Prostate gland (tissue), 2 donors: ENCODE results near the gene TBL2.

ENCODE experiments used
- CTCF ChIP-seq, 4 experiments: fragments of 200-600 bp in 2 of 4; fragments of 450-650 bp in 2 of 4; sonication (generic) in 2 of 4; IDR thresholded peaks; 1 replicate in 3 of 4; 2 replicates in 1 of 4; pipeline ENCODE4 v1.5.1; 2016 to 2019; ENCODE audit warnings: antibody characterized with exemption in 4 of 4, mild to moderate bottlenecking in 2 of 4, moderate library complexity in 2 of 4
- POLR2A ChIP-seq: fragments of 450-650 bp; IDR thresholded peaks from one replicate; pipeline ENCODE4 v1.6.1; 2016; ENCODE audit warnings: antibody characterized with exemption, mild to moderate bottlenecking
- POLR2AphosphoS5 ChIP-seq: sonication (generic); formaldehyde crosslinking; IDR thresholded peaks from one replicate; pipeline ENCODE4 v1.6.1; 2017; ENCODE audit warnings: antibody characterized with exemption

GRCh38 chr7:73615886-73616285, 37.5 kb upstream of the TBL2 start:
- TF ChIP-seq CTCF (IDR thresholded peaks at IDR 0.05) (no peak), POLR2AphosphoS5 (no peak), POLR2A (no peak)
